ENCODE results near the gene DNAJC17. TPM values are rescaled to one million over a fixed set of nuclear protein-coding genes. Genes with fewer than 3 reads are reported as not detected.
A peak's percentile ranks its signal among the peaks of the same experiment; 100 is the strongest.

The DNAJC17 gene
- total RNA-seq, 1 experiment from 2014 or later: 14.8 TPM

DNA sequence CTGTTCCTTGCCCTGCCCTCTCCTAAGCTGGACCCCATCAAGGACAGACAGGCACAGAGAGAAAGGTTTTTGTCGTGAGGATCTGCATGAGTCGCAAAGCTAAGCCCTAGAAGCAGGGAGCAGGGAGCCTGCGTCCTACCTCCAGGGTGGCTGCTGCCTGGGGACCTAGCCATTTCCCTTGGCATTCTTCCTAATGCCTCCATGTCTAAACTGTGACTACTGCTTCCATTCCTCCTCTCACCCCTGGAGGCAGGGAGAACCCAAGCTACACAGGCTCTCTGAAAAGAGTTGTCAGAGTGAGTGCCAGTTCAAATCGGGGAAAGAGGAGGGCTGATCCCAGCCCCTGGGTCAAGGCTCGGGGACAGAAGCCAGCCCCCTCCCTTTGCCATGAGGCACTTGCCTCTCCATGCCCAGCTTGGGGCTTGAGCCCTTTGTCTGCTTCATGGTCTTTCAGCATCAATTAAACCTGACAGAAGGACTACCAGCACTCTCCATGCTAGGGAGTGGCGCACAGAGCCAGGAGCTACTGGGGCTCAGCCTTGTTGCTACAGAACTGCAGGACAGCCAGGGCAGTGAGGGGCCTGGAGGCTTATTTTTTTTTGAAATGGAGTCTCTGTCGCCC lies 41.0 kb downstream of the DNAJC17 start:
- DNase-seq: no peak
- Histone ChIP-seq H3K9ac (ENCODE audit: low read length) (peak overlapping the region; percentile 85; the same call in 1 of the 2 replicates), H3K36me3 (ENCODE audit: insufficient read depth, low read length) (peaks cover 3% of the 10 kb centered on the region; the same call in 1 of the 2 replicates), H3K9me3 (ENCODE audit: low read length) (no peaks in the 10 kb centered on the region), H3K4me3 (ENCODE audit: low read length) (peak overlapping the region; percentile 73; the same call in 1 of the 2 replicates), H3K27ac (ENCODE audit: low read length) (peak overlapping the region; percentile 89), H3K79me2 (ENCODE audit: low read length) (peaks cover 9% of the 10 kb centered on the region; the same call in 1 of the 2 replicates), H3K4me1 (ENCODE audit: low read length) (peaks cover 72% of the 10 kb centered on the region), H2AFZ (ENCODE audit: low read length) (no peak overlapping the region), H3K27me3 (ENCODE audit: low read length) (no peaks in the 10 kb centered on the region), H3K4me2 (ENCODE audit: low read depth, low read length, poor library complexity, severe bottlenecking) (peak overlapping the region; percentile 84), H3K9me2 (replicated peaks; ENCODE audit: insufficient read depth, low read length) (no peaks in the 10 kb centered on the region), H4K20me1 (ENCODE audit: insufficient read depth, low read depth, low read length) (0 out of 2 replicates have a peak, but pooled peaks cover 3% of the 10 kb centered on the region)

DNA sequence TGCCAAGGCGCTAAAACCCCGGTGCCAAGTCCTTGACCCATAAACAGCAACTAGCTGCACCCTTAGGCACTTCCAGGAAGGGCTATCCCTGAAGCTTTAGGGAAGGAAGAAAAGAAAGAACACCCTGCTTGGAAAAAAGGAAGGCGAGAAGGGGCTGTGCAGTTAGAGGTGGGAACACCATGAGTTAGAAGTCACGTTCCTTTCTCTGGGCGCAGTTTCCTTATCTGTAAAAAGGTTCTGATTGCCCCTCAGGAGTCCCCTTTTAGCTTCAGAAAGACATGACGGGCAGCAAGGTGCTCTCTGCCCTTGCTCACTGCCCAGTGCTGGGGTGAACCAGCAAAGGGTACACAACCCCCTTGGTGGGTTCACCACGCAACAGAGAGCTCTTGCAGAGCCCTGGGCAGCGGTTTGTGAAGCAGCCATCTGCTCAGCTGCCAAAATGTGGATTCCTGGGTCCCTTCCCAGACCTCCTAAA lies 42.6 kb downstream of the DNAJC17 start:
- Histone ChIP-seq H3K4me2 (ENCODE audit: low read depth, low read length, poor library complexity, severe bottlenecking) (peak overlapping the region; percentile 84), H3K9me2 (replicated peaks; ENCODE audit: insufficient read depth, low read length) (no peaks in the 10 kb centered on the region), H3K4me3 (ENCODE audit: low read length) (peak overlapping the region; percentile 73), H3K27me3 (ENCODE audit: low read length) (no peaks in the 10 kb centered on the region), H3K79me2 (ENCODE audit: low read length) (peaks cover 9% of the 10 kb centered on the region; the same call in 1 of the 2 replicates), H3K9ac (ENCODE audit: low read length) (peak overlapping the region; percentile 85), H3K27ac (ENCODE audit: low read length) (peak overlapping the region; percentile 89), H3K4me1 (ENCODE audit: low read length) (peaks cover 58% of the 10 kb centered on the region), H4K20me1 (ENCODE audit: insufficient read depth, low read depth, low read length) (0 out of 2 replicates have a peak, but pooled peaks cover 3% of the 10 kb centered on the region), H3K36me3 (ENCODE audit: insufficient read depth, low read length) (peaks cover 3% of the 10 kb centered on the region; the same call in 1 of the 2 replicates), H3K9me3 (ENCODE audit: low read length) (no peaks in the 10 kb centered on the region), H2AFZ (ENCODE audit: low read length) (peak overlapping the region; percentile 70; the same call in 1 of the 2 replicates)
- peak; percentile 66 for DNase-seq

DNA sequence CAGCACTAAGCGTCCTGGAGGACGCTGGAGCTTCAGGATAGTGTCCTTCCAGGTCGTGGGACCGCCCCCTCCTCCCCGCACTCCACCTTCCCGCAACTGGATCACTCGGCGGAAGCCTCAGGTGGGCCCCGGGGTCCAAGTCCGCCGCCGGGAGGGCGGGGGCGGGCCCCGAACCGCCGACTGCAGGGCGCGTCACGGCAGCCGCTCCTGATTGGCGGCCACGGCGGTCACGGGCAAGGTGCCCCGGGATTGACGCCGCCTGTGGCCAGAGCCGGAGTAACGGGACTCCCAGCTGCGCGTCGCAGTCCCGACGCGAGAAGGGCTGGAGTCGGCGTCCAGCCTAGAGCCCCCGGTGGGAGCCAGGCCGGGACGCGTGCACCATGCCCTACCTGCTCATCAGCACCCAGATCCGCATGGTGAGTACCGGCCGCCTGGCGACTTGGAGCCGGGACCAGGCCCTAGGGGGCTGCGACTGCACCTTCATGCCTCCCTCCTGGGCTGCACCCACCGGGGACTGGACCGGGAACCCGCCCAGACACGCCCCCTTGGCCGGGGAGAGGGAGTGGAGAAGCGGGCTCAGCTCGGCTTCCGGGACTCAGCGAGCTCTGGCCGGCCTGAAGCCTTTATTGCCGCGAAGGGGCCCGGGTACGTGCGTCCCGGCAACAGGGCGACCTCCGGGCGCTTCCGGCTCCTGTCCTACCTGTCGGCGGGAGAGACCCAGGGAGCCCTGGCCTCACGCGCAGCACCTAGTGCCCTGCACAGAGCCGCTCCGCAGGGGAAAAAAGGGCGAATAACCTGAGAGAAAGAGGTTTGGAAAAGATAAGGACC lies 43.3 kb downstream of the DNAJC17 start, which contains the start of gene GCHFR:
Gene GCHFR, plus strand, starts transcription at position 268 of the 828 bp plus-strand sequence. Its CDS starts 113 bp downstream, at position 381.
- H3K27ac ChIP-seq (ENCODE audit: low read length): peak within 1 kb of the TSS; percentile 89
- H4K20me1 ChIP-seq (ENCODE audit: insufficient read depth, low read depth, low read length): 0 out of 2 replicates have a peak, but pooled peaks cover 3% of the 10 kb centered on the region
- H3K9me2 ChIP-seq (replicated peaks; ENCODE audit: insufficient read depth, low read length): no peaks in the 10 kb centered on the region
- H2AFZ ChIP-seq (ENCODE audit: low read length): peak within 1 kb of the TSS; percentile 76
- H3K4me1 ChIP-seq (ENCODE audit: low read length): peaks cover 54% of the 10 kb centered on the region
- H3K79me2 ChIP-seq (ENCODE audit: low read length): peaks cover 9% of the 10 kb centered on the region; the same call in 1 of the 2 replicates
- no peaks in the 10 kb centered on the region for H3K9me3 ChIP-seq (ENCODE audit: low read length)
- H3K27me3 ChIP-seq (ENCODE audit: low read length): no peaks in the 10 kb centered on the region
- peak; percentile 89 for DNase-seq
- H3K4me3 ChIP-seq (ENCODE audit: low read length): peak within 1 kb of the TSS; percentile 73
- H3K36me3 ChIP-seq (ENCODE audit: insufficient read depth, low read length): peaks cover 3% of the 10 kb centered on the region; the same call in 1 of the 2 replicates
- peak within 1 kb of the TSS; percentile 85 for H3K9ac ChIP-seq (ENCODE audit: low read length)
- H3K4me2 ChIP-seq (ENCODE audit: low read depth, low read length, poor library complexity, severe bottlenecking): peak within 1 kb of the TSS; percentile 84

DNA sequence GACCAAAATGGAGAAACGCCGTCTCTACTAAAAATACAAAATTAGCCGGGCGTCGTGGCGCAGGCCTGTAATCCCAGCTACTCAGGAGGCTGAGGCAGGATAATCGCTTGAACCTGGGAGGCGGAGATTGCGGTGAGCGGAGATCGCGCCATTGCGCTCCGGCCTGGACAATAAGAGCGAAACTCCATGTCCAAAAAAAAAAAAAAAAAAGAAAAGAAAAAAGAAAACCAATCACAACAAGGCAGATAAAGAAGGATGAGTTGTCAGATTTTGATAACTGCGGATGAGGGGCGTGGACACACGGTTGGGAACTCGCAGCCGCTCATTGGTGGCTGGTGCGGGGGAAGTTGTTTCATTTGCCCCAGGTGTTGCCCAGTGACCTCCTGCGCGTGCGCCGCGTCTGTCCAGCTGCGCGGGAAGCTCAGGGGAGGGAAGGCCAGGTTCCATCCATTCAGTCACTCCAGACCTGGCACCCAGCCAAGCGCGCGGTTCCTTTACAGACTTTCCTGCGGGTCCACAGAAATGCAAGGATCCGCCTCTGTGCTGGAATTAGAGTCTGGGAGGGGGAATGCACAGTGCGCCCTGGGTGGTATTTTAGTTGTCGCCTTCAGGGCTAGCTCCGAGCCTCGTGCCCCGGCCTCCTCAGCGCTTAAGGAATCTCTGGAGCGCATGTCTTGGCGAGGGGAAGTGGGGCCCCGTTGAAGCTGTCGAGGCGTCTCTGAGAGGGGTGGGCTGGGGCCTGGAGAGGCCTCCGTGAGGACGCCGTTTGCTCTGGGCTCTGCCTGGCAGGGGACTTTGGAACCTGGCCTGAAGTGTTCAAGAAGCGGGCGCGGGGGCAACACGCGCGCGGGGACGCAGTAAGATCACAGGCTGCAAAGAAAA lies 44.1 kb downstream of the DNAJC17 start:
- H2AFZ ChIP-seq (ENCODE audit: low read length): peak overlapping the region; percentile 76
- H3K4me2 ChIP-seq (ENCODE audit: low read depth, low read length, poor library complexity, severe bottlenecking): peak overlapping the region; percentile 84
- peak overlapping the region; percentile 73 for H3K4me3 ChIP-seq (ENCODE audit: low read length)
- H3K27me3 ChIP-seq (ENCODE audit: low read length): no peaks in the 10 kb centered on the region
- peaks cover 3% of the 10 kb centered on the region; the same call in 1 of the 2 replicates for H3K36me3 ChIP-seq (ENCODE audit: insufficient read depth, low read length)
- H4K20me1 ChIP-seq (ENCODE audit: insufficient read depth, low read depth, low read length): 0 out of 2 replicates have a peak, but pooled peaks cover 3% of the 10 kb centered on the region
- peak overlapping the region; percentile 89 for H3K27ac ChIP-seq (ENCODE audit: low read length)
- peak overlapping the region; percentile 85 for H3K9ac ChIP-seq (ENCODE audit: low read length)
- H3K9me2 ChIP-seq (replicated peaks; ENCODE audit: insufficient read depth, low read length): no peaks in the 10 kb centered on the region
- H3K9me3 ChIP-seq (ENCODE audit: low read length): no peaks in the 10 kb centered on the region
- peak; percentile 67 for DNase-seq
- H3K4me1 ChIP-seq (ENCODE audit: low read length): peaks cover 45% of the 10 kb centered on the region
- H3K79me2 ChIP-seq (ENCODE audit: low read length): peaks cover 9% of the 10 kb centered on the region; the same call in 1 of the 2 replicates

DNA sequence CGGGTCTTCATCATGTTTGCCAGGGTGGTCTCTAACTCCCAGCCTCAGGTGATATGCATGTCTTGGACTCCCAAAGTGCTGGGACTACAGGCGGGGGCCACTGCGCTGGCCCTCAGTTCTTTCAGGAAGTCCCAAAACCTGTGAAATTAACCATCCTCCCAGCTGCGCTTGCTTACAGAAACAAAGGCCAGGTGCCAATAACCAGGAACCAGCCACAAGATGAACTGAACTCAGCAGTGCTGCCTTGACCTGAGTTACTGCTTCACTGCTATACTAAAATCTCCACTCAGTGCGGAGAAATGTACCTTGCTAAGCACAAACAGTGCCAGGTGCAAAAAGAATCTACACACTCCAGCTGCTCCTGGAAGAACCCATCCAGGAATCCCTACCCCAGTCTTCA lies 47.3 kb downstream of the DNAJC17 start:
- DNase-seq: no peak
- Histone ChIP-seq H3K9me3 (ENCODE audit: low read length) (no peaks in the 10 kb centered on the region), H3K27ac (ENCODE audit: low read length) (no peak overlapping the region), H3K4me2 (ENCODE audit: low read depth, low read length, poor library complexity, severe bottlenecking) (no peak overlapping the region), H3K9me2 (replicated peaks; ENCODE audit: insufficient read depth, low read length) (no peaks in the 10 kb centered on the region), H3K4me3 (ENCODE audit: low read length) (no peak overlapping the region), H3K9ac (ENCODE audit: low read length) (no peak overlapping the region), H3K79me2 (ENCODE audit: low read length) (peaks cover under 1% of the 10 kb centered on the region; the same call in 1 of the 2 replicates), H4K20me1 (ENCODE audit: insufficient read depth, low read depth, low read length) (no peaks in the 10 kb centered on the region), H3K36me3 (ENCODE audit: insufficient read depth, low read length) (no peaks in the 10 kb centered on the region), H2AFZ (ENCODE audit: low read length) (no peak overlapping the region), H3K4me1 (ENCODE audit: low read length) (peaks cover 26% of the 10 kb centered on the region), H3K27me3 (ENCODE audit: low read length) (no peaks in the 10 kb centered on the region)

DNA sequence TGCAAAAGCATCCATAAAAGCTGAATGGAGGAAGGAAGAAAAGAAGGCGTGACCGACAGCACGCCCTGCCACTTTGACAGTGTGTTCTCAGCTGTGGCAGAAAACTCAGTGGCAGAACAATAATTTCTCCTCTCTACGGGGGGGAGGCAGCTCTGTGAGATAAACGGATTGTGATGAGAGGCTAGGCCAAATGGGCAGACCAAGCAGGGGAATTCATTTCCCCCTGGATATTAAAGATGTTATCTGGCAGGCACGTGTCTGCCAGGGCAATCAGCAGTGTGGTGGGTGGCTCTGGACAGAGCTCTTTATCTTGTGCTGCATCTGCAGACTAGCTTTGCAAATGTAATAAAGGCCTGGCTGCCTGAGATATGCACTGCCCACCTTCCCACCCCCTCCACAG lies 50.3 kb downstream of the DNAJC17 start:
- H3K4me2 ChIP-seq (ENCODE audit: low read depth, low read length, poor library complexity, severe bottlenecking): no peak overlapping the region
- no peak overlapping the region for H3K27ac ChIP-seq (ENCODE audit: low read length)

DNA sequence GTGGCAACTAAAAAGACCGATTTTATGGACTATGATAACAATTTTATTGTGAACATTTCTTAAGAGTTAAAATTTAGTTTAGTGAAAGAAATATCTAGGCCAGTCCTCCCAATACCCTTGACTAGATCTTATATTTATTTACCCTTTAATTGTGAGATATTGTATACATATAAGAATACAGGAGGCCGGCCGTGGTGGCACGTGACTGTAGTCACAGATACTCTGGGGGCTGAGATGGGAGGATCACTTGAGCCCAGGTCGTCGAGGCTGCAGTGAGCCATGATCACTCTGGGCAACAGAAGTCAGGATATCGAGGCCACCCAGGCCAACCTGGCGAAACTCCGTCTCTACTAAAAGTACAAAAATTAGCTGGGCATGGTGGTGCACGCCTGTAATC lies 51.5 kb downstream of the DNAJC17 start:
- 0 out of 2 replicates have a peak overlapping the region, but pooled peaks have one; percentile 11 for H2AFZ ChIP-seq (ENCODE audit: low read length)
- no peaks in the 10 kb centered on the region for H3K9me2 ChIP-seq (replicated peaks; ENCODE audit: insufficient read depth, low read length)
- H3K79me2 ChIP-seq (ENCODE audit: low read length): peaks cover 37% of the 10 kb centered on the region
- H3K27ac ChIP-seq (ENCODE audit: low read length): peak overlapping the region; percentile 80
- H3K9ac ChIP-seq (ENCODE audit: low read length): peak overlapping the region; percentile 72
- no peaks in the 10 kb centered on the region for H3K27me3 ChIP-seq (ENCODE audit: low read length)
- H4K20me1 ChIP-seq (ENCODE audit: insufficient read depth, low read depth, low read length): no peaks in the 10 kb centered on the region
- peak overlapping the region; percentile 96 for H3K4me3 ChIP-seq (ENCODE audit: low read length)
- H3K4me2 ChIP-seq (ENCODE audit: low read depth, low read length, poor library complexity, severe bottlenecking): peak overlapping the region; percentile 73
- peak; percentile 70 for DNase-seq
- H3K4me1 ChIP-seq (ENCODE audit: low read length): peaks cover 36% of the 10 kb centered on the region
- no peaks in the 10 kb centered on the region for H3K36me3 ChIP-seq (ENCODE audit: insufficient read depth, low read length)
- no peaks in the 10 kb centered on the region for H3K9me3 ChIP-seq (ENCODE audit: low read length)

More for the DNA sequence above, 50.3 kb downstream of the DNAJC17 start:
- Histone ChIP-seq H3K4me1 (ENCODE audit: low read length) (peaks cover 38% of the 10 kb centered on the region), H3K9ac (ENCODE audit: low read length) (0 out of 2 replicates have a peak overlapping the region, but pooled peaks have one; percentile 6), H3K36me3 (ENCODE audit: insufficient read depth, low read length) (no peaks in the 10 kb centered on the region), H3K27me3 (ENCODE audit: low read length) (no peaks in the 10 kb centered on the region), H2AFZ (ENCODE audit: low read length) (no peak overlapping the region; the same call in 1 of the 2 replicates), H4K20me1 (ENCODE audit: insufficient read depth, low read depth, low read length) (no peaks in the 10 kb centered on the region), H3K9me3 (ENCODE audit: low read length) (no peaks in the 10 kb centered on the region), H3K79me2 (ENCODE audit: low read length) (peaks cover 30% of the 10 kb centered on the region), H3K9me2 (replicated peaks; ENCODE audit: insufficient read depth, low read length) (no peaks in the 10 kb centered on the region), H3K4me3 (ENCODE audit: low read length) (no peak overlapping the region)
- no peak for DNase-seq

Measured in Karpas-422 (cell line).